ENCODE data around the gene SP2. TPM values are rescaled to one million over a fixed set of nuclear protein-coding genes. Genes with fewer than 3 reads are reported as not detected.

Gene SP2
- total and polyA plus RNA-seq, 2 of the 13 experiments (the other 11 are each of a cell fraction or from before 2014, with no cell fraction given), result 1.4 to 4.8 TPM

DNA sequence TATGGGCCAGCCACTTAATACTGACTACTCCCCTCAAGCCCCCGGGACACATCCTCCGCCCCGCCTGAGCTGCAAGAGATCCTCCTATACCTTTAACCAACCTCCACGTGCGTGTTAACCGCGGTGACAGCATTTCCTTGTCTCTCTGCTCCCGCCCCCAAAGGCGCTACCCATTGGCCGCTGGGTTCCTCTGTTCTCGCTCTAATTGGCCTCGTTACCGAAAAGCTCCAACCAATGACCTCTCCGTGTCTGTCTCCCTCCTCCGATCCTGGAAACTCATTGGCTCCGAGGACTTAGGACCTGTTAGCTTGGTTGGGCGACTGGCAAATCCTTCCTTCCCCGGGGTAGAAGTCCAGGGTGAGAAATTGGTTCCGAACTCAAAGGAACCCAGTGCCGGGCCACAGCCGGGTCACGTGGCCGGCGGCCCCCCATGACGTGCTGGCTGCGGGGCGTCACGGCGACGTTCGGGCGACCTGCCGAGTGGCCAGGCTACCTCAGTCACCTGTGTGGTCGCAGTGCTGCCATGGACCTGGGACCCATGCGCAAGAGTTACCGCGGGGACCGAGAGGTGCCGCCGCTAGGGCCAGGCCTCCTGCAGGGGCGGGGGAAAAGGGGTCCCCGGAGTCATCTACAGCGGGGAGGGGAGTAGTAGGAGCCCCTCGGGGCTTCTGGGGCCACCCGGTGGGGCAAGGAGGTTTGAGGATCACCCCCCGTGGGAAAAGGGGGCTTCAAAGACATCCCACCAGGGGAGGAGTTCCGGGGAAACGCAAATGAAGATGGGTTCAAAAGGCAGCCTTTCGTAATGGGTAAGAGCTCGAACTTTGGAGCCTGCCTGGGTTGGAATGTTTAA is 45.4 kb downstream of the SP2 start, which contains the start of gene PNPO (continued):
- TF ChIP-seq ATM (IDR thresholded peaks at IDR 0.05; ENCODE audit: borderline replicate concordance), result no peak
- peak; percentile 73 to 81; a peak in 3 of 4 replicates for TF ChIP-seq POLR2A (IDR thresholded peaks at IDR 0.05; ENCODE audit: insufficient read depth in 1 of 2, low read depth in 2 of 2, low read length in 2 of 2)
- peak; percentile 18; the same call in 1 of the 2 replicates for TF ChIP-seq JDP2 (CRISPR knock-in tag; IDR thresholded peaks at IDR 0.05; ENCODE audit: borderline replicate concordance)
- TF ChIP-seq TCF7 (IDR thresholded peaks at IDR 0.05; ENCODE audit: low read depth), result 0 out of 2 replicates have a peak, but pooled peaks have one; percentile 37
- peak; percentile 89 for TF ChIP-seq GATAD1 (CRISPR knock-in tag; IDR thresholded peaks at IDR 0.05)
- peak; percentile 95 for TF ChIP-seq PHF8 (CRISPR knock-in tag; IDR thresholded peaks at IDR 0.05)
- TF ChIP-seq TEAD2 (CRISPR knock-in tag; IDR thresholded peaks at IDR 0.05), result no peak; the same call in 1 of the 2 replicates
- no peak for TF ChIP-seq ZNF839 (CRISPR knock-in tag; IDR thresholded peaks at IDR 0.05; ENCODE audit: borderline replicate concordance)
- TF ChIP-seq, protein P1, sequence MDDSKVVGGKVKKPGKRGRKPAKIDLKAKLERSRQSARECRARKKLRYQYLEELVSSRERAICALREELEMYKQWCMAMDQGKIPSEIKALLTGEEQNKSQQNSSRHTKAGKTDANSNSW (CRISPR knock-in tag; IDR thresholded peaks at IDR 0.05; ENCODE audit: borderline replicate concordance), result peak; percentile 89; the same call in 1 of the 2 replicates
- TF ChIP-seq POGZ (CRISPR knock-in tag; IDR thresholded peaks at IDR 0.05), result peak; percentile 96
- TF ChIP-seq FOSL2 (CRISPR knock-in tag; IDR thresholded peaks at IDR 0.05), result peak; percentile 32; the same call in 1 of the 2 replicates
- TF ChIP-seq, protein P2, sequence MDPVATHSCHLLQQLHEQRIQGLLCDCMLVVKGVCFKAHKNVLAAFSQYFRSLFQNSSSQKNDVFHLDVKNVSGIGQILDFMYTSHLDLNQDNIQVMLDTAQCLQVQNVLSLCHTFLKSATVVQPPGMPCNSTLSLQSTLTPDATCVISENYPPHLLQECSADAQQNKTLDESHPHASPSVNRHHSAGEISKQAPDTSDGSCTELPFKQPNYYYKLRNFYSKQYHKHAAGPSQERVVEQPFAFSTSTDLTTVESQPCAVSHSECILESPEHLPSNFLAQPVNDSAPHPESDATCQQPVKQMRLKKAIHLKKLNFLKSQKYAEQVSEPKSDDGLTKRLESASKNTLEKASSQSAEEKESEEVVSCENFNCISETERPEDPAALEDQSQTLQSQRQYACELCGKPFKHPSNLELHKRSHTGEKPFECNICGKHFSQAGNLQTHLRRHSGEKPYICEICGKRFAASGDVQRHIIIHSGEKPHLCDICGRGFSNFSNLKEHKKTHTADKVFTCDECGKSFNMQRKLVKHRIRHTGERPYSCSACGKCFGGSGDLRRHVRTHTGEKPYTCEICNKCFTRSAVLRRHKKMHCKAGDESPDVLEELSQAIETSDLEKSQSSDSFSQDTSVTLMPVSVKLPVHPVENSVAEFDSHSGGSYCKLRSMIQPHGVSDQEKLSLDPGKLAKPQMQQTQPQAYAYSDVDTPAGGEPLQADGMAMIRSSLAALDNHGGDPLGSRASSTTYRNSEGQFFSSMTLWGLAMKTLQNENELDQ (CRISPR knock-in tag; IDR thresholded peaks at IDR 0.05; ENCODE audit: borderline replicate concordance), result peak; percentile 78; the same call in 1 of the 2 replicates
- no peak for TF ChIP-seq SSRP1 (CRISPR knock-in tag; IDR thresholded peaks at IDR 0.05)
- TF ChIP-seq RARA (CRISPR knock-in tag; IDR thresholded peaks at IDR 0.05), result no peak; the same call in 1 of the 2 replicates
- TF ChIP-seq IKZF4 (CRISPR knock-in tag; IDR thresholded peaks at IDR 0.05; ENCODE audit: borderline replicate concordance, low read depth, not compliant biosample characterization), result no peak
- peak; percentile 89 for TF ChIP-seq ZSCAN22 (CRISPR knock-in tag; IDR thresholded peaks at IDR 0.05)
- TF ChIP-seq, protein P3, sequence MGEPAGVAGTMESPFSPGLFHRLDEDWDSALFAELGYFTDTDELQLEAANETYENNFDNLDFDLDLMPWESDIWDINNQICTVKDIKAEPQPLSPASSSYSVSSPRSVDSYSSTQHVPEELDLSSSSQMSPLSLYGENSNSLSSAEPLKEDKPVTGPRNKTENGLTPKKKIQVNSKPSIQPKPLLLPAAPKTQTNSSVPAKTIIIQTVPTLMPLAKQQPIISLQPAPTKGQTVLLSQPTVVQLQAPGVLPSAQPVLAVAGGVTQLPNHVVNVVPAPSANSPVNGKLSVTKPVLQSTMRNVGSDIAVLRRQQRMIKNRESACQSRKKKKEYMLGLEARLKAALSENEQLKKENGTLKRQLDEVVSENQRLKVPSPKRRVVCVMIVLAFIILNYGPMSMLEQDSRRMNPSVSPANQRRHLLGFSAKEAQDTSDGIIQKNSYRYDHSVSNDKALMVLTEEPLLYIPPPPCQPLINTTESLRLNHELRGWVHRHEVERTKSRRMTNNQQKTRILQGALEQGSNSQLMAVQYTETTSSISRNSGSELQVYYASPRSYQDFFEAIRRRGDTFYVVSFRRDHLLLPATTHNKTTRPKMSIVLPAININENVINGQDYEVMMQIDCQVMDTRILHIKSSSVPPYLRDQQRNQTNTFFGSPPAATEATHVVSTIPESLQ (CRISPR knock-in tag; conservative IDR thresholded peaks at IDR 0.05), result no peak
- no peak for TF ChIP-seq ZNF678 (CRISPR knock-in tag; IDR thresholded peaks at IDR 0.05)
- TF ChIP-seq DNMT3B (CRISPR knock-in tag; conservative IDR thresholded peaks at IDR 0.05), result peak; percentile 85; the same call in 1 of the 2 replicates
- TF ChIP-seq SKI (IDR thresholded peaks at IDR 0.05; ENCODE audit: partially characterized antibody), result peak; percentile 35
- TF ChIP-seq, protein P4, sequence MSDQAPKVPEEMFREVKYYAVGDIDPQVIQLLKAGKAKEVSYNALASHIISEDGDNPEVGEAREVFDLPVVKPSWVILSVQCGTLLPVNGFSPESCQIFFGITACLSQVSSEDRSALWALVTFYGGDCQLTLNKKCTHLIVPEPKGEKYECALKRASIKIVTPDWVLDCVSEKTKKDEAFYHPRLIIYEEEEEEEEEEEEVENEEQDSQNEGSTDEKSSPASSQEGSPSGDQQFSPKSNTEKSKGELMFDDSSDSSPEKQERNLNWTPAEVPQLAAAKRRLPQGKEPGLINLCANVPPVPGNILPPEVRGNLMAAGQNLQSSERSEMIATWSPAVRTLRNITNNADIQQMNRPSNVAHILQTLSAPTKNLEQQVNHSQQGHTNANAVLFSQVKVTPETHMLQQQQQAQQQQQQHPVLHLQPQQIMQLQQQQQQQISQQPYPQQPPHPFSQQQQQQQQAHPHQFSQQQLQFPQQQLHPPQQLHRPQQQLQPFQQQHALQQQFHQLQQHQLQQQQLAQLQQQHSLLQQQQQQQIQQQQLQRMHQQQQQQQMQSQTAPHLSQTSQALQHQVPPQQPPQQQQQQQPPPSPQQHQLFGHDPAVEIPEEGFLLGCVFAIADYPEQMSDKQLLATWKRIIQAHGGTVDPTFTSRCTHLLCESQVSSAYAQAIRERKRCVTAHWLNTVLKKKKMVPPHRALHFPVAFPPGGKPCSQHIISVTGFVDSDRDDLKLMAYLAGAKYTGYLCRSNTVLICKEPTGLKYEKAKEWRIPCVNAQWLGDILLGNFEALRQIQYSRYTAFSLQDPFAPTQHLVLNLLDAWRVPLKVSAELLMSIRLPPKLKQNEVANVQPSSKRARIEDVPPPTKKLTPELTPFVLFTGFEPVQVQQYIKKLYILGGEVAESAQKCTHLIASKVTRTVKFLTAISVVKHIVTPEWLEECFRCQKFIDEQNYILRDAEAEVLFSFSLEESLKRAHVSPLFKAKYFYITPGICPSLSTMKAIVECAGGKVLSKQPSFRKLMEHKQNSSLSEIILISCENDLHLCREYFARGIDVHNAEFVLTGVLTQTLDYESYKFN (CRISPR knock-in tag; conservative IDR thresholded peaks at IDR 0.05), result peak; percentile 82

All from HepG2 (cell line).